Erythroblast (primary cell): Measurements from ENCODE around the gene C15orf39.

Source experiments
- DNase-seq, 2 experiments: peaks; one replicate each; lab custom pipeline; 2025; lab: John Stamatoyannopoulos, UW
- GATA1 ChIP-seq: IDR thresholded peaks from 2 replicates; pipeline ENCODE4 v1.6.1; 2011; ENCODE audit warnings: low read depth, mild to moderate bottlenecking, control low read depth, low read length, moderate library complexity
- POLR2A ChIP-seq: IDR thresholded peaks from 2 replicates; pipeline ENCODE4 v1.6.1; 2011; ENCODE audit warnings: mild to moderate bottlenecking, low read length

The C15orf39 gene

GRCh38 chr15:75201616-75202250, at the start of gene C15orf39:
C15orf39 (plus strand) TSS chr15:75201882; CDS start chr15:75206049, 4,167 bp downstream.
- TF ChIP-seq GATA1 (no peak), POLR2A (peak; percentile 80)
- DNase-seq = peak; percentile 85 to 93

DNA sequence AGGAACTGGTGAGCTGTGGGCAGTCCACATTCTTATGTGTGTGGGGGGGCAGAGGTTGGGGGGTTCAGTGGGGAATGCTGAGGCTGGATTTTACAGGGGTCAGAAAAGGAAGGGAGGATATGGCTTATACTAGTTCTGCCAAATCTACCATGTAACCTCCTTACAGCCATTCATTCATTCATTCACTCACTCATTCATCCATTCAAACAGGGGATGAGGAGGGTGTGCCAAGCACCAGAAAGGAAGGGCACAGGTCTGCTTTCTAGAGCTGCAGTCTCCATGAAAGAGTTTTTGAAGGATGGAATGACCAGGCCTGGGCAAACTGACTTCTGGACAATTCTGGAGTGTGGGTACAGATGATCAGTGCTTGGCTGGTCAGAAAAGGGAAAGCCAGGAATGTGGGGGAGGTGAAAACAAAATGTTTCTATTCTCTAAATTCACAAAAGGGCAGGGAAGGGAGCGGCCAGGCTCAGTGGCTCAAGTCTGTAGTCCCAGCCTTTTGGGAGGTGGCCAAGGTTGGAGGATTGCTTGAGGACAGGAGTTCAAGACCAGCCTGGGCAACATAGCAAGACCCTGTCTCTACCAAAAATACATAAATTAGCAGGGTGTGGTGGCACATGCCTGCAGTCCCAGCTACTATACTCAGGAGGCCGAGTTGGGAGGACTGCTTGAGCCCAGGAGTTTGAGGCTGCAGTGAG, 49.2 kb upstream of the C15orf39 start:
- no peak for TF ChIP-seq POLR2A
- DNase-seq = no peak

DNA sequence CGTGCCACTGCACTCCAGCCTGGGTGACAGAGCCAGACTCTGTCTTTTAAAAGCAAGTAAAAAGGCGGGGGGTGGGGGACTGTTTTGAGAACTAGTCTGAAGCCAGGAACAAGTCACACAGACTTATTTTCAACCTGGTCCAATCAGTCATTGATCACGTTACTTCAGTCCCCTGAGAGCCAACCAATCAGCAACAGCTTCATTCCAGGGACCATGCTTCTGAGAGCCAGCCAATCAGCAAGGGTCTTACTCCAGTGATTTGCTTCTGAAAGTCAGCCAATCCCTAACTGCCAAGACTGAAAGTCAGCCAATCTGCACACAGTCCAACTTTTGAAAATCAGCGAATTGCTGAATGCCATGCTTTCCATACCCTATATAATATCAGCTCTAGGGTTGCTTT, 48.6 kb upstream of the C15orf39 start:
- TF ChIP-seq POLR2A (no peak), GATA1 (no peak)
- peak; percentile 76 to 85 for DNase-seq

- TF ChIP-seq GATA1 (no peak), POLR2A (no peak)
- DNase-seq = no peak
Observed at GRCh38 chr15:75153565-75154276, 48.0 kb upstream of the C15orf39 start.

- no peak for DNase-seq
- no peak for TF ChIP-seq GATA1
- no peak for TF ChIP-seq POLR2A
Observed at GRCh38 chr15:75154461-75155062, 47.1 kb upstream of the C15orf39 start.

DNA sequence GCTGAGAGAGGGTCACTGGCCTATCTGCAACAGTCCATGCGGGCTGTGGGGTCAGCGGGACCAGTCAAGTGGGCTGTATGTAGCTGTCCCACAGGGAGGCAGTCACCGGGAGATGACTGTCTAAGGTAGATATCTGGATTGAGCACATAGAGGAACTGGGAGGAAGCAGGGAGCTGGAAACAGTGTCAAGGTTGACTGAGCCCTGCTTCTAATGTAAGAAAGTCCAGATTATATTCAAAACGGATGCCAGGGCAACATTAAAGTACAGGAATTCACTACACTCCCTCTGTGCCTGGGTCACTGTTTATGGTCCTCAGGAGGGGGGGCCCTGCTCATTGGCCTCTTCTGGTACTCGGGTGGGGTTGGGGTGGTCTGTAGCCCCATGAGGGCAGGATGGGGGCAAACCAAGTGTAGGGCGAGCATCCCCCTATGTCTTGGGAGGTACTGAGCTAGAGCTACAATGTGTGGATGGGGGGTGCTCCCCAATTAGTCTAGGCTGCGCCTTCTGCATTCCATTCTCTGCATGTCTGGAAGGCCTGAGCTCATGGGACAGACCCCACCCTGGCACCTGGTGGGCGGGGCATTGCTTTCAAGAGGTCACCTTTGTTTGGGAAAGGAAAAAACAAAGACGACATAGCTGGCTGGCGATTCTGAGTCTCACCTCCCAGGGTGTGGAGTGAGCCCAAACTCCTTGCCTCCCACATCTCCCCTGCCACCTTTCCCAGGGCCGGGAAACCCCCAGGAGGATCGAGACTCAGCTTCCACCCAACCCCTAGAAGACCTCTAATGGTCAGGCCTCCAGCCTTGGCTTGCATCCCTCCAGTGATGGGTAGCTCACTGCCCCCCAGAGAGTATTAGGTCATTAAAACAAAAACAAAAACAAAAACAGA, 45.1 kb upstream of the C15orf39 start:
- TF ChIP-seq POLR2A = no peak
- no peak for TF ChIP-seq GATA1
- DNase-seq = no peak

DNA sequence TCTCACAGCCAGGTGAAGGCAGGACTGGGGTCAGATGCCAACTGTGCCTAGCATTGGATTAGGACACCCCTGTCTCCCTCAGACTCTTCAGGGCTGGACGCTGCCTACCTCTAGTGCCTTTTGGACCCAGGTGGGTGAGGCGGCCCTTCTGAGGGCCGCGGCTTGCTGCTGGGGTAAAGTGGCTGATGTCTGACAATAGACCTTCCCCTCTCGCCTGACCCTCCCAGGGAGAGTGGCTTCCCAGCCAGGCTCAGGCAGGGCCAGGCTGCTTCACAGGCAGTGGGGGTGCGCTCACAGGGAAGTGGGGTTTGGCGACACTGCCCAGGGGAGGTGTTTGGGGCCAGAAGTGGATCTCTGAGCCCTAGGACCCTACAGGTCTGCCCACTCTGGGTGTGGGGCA, 43.3 kb upstream of the C15orf39 start:
- no peak for TF ChIP-seq GATA1
- TF ChIP-seq POLR2A = no peak
- no peak for DNase-seq

GRCh38 chr15:75159244-75159643, 42.4 kb upstream of the C15orf39 start:
- DNase-seq = no peak
- no peak for TF ChIP-seq GATA1
- TF ChIP-seq POLR2A = no peak

DNA sequence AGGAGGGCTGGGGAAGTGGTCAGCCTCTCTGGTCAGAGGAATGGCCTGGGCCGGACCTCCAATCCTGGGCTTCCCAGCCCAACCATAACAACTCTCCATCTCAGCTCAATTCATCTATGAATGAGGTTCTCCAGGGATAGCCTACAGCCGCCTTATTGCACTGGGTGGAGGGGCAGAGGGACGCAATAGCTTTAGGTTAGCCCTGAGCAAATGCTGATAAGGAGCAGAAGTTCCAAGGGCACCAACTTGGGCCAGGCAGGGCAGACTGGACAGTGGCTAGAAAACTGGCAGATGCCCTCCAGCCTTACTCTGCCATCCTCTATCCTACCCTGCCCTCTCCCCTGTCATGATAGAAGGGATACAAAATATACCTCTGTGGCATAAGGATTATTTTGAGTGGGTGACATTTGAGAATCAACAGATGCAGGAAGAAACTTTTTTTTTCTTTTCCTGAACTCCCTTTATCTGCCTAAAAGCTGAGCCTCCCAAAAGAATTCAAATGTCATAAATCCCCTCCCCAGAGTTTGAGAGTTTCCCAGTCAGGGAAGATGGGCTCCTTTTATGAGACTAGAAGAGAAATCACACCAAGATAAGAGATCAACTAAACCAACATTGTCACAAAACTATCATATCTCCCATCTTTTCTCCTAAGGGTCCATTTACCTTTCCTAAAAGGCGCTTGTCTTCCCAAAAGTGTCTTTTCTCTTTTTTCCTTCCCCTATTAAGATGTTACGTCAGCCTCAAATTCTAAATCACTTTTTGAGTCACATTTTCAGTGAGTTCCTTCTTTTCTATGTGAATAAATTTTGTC, 40.4 kb upstream of the C15orf39 start:
- TF ChIP-seq POLR2A (no peak), GATA1 (no peak)
- peak; percentile 34 to 39 for DNase-seq

- peak; percentile 79 to 85 for DNase-seq
- no peak for TF ChIP-seq GATA1
- no peak for TF ChIP-seq POLR2A
Observed at GRCh38 chr15:75161917-75162414, 39.7 kb upstream of the C15orf39 start.

DNA sequence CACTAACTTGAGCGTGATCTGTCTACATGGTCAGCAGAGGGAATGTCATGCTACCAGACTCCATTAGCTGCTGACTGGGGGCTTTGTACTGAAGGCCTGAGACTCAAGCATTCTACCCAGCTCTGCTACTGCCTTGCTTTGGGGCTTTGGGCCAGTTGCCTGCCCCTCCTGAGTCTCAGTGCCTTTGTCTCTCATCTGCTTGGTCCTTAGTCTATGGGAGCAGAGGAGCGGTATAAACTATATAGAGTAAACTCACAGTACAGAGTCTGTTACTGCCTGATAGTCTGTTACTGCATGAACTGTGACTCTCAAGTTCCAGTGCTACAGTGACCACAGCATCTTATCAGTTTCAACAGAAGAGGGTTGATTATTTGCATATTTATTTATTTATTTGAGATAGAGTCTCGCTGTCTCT, 38.5 kb upstream of the C15orf39 start:
- TF ChIP-seq POLR2A (no peak), GATA1 (no peak)
- peak; percentile 86 to 95 for DNase-seq
